Measurements from ENCODE around the gene INSRR.

The INSRR gene

DNA sequence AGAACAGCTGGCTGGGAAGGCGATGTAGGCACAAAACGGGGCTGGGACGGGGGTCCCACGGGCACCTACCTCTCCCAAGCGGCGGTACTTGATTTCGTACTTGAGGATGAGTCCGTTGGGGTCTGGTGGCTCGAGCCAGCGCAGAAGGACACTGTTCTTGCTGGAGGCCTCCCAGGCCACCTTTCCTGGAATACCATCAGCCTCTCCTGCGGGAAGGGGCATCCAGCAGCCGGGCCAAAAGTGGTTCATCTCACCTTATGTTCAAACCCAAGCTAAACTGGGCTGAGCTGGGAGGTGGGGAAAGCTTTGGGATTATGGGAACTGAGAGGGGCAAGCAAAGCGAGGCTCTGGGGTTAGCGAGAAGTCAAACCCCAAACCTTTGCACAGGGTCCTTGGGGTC is 14.3 kb downstream of the INSRR start:
- TF ChIP-seq, protein P1, sequence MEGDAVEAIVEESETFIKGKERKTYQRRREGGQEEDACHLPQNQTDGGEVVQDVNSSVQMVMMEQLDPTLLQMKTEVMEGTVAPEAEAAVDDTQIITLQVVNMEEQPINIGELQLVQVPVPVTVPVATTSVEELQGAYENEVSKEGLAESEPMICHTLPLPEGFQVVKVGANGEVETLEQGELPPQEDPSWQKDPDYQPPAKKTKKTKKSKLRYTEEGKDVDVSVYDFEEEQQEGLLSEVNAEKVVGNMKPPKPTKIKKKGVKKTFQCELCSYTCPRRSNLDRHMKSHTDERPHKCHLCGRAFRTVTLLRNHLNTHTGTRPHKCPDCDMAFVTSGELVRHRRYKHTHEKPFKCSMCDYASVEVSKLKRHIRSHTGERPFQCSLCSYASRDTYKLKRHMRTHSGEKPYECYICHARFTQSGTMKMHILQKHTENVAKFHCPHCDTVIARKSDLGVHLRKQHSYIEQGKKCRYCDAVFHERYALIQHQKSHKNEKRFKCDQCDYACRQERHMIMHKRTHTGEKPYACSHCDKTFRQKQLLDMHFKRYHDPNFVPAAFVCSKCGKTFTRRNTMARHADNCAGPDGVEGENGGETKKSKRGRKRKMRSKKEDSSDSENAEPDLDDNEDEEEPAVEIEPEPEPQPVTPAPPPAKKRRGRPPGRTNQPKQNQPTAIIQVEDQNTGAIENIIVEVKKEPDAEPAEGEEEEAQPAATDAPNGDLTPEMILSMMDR (IDR thresholded peaks at IDR 0.05): no peak
- Histone ChIP-seq H3K9me3 (no peaks in the 10 kb centered on the region), H3K4me1 (ENCODE audit: control insufficient read depth in 1 of 2, insufficient read depth in 1 of 2, low read depth in 1 of 2, low read length in 1 of 2) (peaks cover 0 to 4% of the 10 kb centered on the region in 2 experiments), H3K27me3 (peaks cover 100% of the 10 kb centered on the region), H3K27ac (no peak overlapping the region), H3K36me3 (no peaks in the 10 kb centered on the region), H3K4me3 (ENCODE audit: low read depth in 1 of 2, low read length in 1 of 2) (no peak overlapping the region)

DNA sequence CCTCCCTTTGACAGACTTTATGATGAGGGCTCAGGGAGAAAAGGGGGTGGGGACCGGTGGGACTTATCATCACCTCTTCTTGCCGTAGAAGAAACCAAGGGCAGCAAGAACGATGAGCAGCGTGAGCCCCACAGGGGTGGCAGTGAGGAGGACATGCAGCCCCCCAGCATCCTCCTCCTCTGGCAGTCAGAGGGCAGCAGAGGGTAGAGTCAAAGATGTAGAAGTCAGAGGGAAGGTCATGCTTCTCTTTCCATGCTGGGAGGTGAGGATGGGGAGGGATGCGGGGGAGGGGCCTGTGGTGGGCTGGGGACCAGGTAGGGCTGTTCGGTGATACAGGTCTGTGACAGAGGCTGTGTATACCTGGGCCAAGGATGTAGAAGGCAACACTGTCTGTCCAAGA is 14.8 kb downstream of the INSRR start:
- TF ChIP-seq, protein P1 (IDR thresholded peaks at IDR 0.05): no peak
- no peak overlapping the region for H3K27ac ChIP-seq
- H3K9me3 ChIP-seq: no peaks in the 10 kb centered on the region
- peaks cover 0 to 4% of the 10 kb centered on the region in 2 experiments for H3K4me1 ChIP-seq (ENCODE audit: control insufficient read depth in 1 of 2, insufficient read depth in 1 of 2, low read depth in 1 of 2, low read length in 1 of 2)
- H3K27me3 ChIP-seq: peaks cover 100% of the 10 kb centered on the region
- H3K4me3 ChIP-seq (ENCODE audit: low read depth in 1 of 2, low read length in 1 of 2): no peak overlapping the region
- H3K36me3 ChIP-seq: no peaks in the 10 kb centered on the region

DNA sequence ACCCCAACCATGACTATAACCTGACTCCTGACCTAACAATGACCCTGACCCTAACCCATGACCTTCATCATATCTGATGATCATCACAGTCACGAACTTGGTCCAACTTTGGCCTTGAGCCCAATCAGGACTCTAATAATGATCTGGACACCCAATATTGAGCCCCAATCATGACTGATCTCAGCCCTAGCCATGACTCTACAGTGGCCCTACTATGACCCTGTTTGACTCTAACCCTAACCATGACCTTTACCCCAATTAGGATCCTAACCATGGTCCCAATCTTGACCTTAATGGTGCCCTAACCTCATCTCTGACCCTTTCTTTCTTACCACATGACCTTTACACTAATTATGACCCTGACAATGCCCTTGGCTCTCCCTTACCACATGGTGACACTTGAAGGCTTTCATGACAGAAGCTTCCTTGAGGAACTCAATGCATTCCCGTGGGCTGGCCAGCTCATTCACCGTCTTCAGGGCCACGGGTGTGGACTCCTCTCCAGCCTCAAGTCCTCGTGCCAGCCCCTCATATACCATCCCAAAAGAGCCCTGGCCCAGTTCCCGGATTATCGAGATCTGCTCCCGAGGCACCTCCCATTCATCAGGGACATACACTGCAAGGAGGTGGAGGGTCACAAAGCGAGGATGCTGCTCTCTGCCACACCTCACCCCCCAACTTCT is 16.2 kb downstream of the INSRR start:
- Histone ChIP-seq H3K4me3 (ENCODE audit: low read depth in 1 of 2, low read length in 1 of 2) (no peak overlapping the region), H3K4me1 (ENCODE audit: control insufficient read depth in 1 of 2, insufficient read depth in 1 of 2, low read depth in 1 of 2, low read length in 1 of 2) (peaks cover 0 to 4% of the 10 kb centered on the region in 2 experiments), H3K27me3 (peaks cover 98% of the 10 kb centered on the region), H3K27ac (no peak overlapping the region), H3K9me3 (no peaks in the 10 kb centered on the region), H3K36me3 (no peaks in the 10 kb centered on the region)
- TF ChIP-seq, protein P1 (IDR thresholded peaks at IDR 0.05): no peak

DNA sequence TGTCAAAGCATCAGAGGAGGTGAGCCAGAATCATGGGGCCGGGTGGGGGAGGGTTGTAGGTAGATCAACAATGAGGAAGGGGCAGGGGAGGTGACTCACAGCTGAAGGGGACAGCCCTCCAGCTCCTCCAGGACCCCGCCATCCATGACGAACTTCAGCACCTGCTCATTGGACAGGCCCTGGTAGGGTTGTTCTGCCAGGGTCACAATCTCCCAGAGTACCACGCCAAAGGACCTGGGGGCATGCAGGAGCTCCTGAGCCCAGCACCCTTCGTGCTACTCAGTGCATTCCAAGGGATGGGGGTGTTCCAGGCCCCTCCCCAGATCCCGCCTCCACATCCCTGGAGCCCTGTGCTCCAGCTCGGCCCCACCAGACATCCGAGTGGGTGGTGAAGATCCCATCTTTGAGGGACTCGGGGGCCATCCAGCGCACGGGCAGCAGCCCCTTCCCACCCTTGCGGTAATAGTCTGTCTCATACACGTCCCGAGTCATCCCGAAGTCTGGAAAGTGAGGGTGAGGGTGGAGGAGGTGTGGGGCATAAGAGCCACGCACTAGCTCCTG is 17.5 kb downstream of the INSRR start:
- Histone ChIP-seq H3K4me3 (ENCODE audit: low read depth in 1 of 2, low read length in 1 of 2) (no peak overlapping the region), H3K27me3 (peaks cover 98% of the 10 kb centered on the region), H3K9me3 (no peaks in the 10 kb centered on the region), H3K27ac (no peak overlapping the region), H3K36me3 (no peaks in the 10 kb centered on the region), H3K4me1 (ENCODE audit: control insufficient read depth in 1 of 2, insufficient read depth in 1 of 2, low read depth in 1 of 2, low read length in 1 of 2) (peaks cover 0 to 4% of the 10 kb centered on the region in 2 experiments)
- TF ChIP-seq, protein P1 (IDR thresholded peaks at IDR 0.05): no peak

DNA sequence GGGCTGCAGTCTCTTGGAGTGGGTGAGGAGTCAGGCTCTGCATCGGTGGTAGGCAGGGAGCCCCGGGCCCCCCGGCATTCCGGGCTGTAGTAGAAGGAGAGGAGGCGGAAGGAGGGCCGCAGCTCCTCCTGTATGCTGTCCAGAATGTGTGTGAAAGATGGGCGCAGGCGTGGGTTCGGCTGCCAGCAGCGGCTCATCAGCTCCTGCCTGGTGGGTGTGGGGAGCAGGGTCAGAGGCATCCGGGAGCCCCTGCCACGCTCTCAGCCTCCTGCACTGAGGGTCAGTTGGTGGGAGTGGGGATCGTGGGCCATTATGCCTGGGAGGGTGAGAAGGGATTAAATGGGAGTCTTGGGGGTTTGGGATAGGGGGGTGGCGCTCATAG is 18.0 kb downstream of the INSRR start:
- H3K27me3 ChIP-seq: peaks cover 98% of the 10 kb centered on the region
- TF ChIP-seq, protein P1 (IDR thresholded peaks at IDR 0.05): no peak
- no peaks in the 10 kb centered on the region for H3K36me3 ChIP-seq
- H3K4me3 ChIP-seq (ENCODE audit: low read depth in 1 of 2, low read length in 1 of 2): no peak overlapping the region
- no peaks in the 10 kb centered on the region for H3K9me3 ChIP-seq
- peaks cover 0 to 4% of the 10 kb centered on the region in 2 experiments for H3K4me1 ChIP-seq (ENCODE audit: control insufficient read depth in 1 of 2, insufficient read depth in 1 of 2, low read depth in 1 of 2, low read length in 1 of 2)
- H3K27ac ChIP-seq: no peak overlapping the region

All from neutrophil (primary cell).